Activated CD4-positive, alpha-beta T cell treated with anti-CD3 and anti-CD28 coated beads, Interleukin-2, amount 10 ng/mL, durations not matched to agents 24 days and 14 days (primary cell): ENCODE results near the gene RMI2. TPM values are rescaled to one million over a fixed set of nuclear protein-coding genes. Genes with fewer than 3 reads are reported as not detected.

Experiments
- DNase-seq: peaks from one replicate; pipeline ENCODE4 v3.0.0; 2022
- H3K27ac Mint-ChIP-seq: one replicate; pipeline ENCODE4 v1.8.0; 2022; ENCODE audit warnings: mild to moderate bottlenecking, mixed read lengths
- H3K27me3 Mint-ChIP-seq: one replicate; pipeline ENCODE4 v1.8.0; 2022; ENCODE audit warnings: mixed read lengths
- H3K36me3 Mint-ChIP-seq: one replicate; pipeline ENCODE4 v1.8.0; 2022; ENCODE audit warnings: low read depth, mild to moderate bottlenecking, mixed read lengths
- H3K4me1 Mint-ChIP-seq: one replicate; pipeline ENCODE4 v1.8.0; 2021; ENCODE audit warnings: mixed read lengths
- H3K4me3 Mint-ChIP-seq: one replicate; pipeline ENCODE4 v1.8.0; 2022; ENCODE audit warnings: mild to moderate bottlenecking, moderate library complexity, mixed read lengths
- H3K9me3 Mint-ChIP-seq: one replicate; pipeline ENCODE4 v1.8.0; 2021; ENCODE audit warnings: mixed read lengths
- intact Hi-C: fragments of 100-400 bp; cut with micrococcal nuclease; formaldehyde crosslinking; loops from one replicate; pipeline ENCODE4 v1.15.1; 2023
- total RNA-seq: library from RNA; stranded (reverse); gene quantifications from 2 replicates; pipeline ENCODE4 v1.2.3, GENCODE V29; 2022

The RMI2 gene
- total RNA-seq, 1 donor from 2014 or later, result 63.8 TPM

DNA sequence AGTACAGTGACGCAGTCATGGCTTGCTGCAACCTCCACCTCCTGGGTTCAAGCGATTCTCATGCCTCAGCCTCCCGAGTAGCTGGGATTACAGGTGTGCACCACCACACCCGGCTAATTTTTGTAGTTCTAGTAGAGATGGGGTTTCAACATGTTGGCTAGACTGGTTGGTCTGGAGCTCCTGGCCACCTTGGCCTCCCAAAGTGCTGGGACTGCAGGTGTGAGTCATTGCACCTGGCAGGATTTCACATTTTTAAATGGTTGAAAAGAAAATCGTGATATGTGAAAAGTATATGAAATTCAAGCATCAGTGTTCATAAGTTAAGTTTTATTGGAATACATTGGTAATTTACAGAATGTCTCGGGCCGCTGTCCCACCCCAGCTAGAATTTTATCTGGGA lies 2.6 kb downstream of the RMI2 start:
- intact Hi-C loops, result no loop called here
- H3K9me3 Mint-ChIP-seq, result no peaks in the 10 kb centered on the region
- H3K27me3 Mint-ChIP-seq, result no peaks in the 10 kb centered on the region
- peaks cover 47% of the 10 kb centered on the region for H3K4me1 Mint-ChIP-seq
- no peak overlapping the region for H3K27ac Mint-ChIP-seq
- no peak overlapping the region for H3K4me3 Mint-ChIP-seq
- peaks cover 35% of the 10 kb centered on the region for H3K36me3 Mint-ChIP-seq
- DNase-seq, result no peak

DNA sequence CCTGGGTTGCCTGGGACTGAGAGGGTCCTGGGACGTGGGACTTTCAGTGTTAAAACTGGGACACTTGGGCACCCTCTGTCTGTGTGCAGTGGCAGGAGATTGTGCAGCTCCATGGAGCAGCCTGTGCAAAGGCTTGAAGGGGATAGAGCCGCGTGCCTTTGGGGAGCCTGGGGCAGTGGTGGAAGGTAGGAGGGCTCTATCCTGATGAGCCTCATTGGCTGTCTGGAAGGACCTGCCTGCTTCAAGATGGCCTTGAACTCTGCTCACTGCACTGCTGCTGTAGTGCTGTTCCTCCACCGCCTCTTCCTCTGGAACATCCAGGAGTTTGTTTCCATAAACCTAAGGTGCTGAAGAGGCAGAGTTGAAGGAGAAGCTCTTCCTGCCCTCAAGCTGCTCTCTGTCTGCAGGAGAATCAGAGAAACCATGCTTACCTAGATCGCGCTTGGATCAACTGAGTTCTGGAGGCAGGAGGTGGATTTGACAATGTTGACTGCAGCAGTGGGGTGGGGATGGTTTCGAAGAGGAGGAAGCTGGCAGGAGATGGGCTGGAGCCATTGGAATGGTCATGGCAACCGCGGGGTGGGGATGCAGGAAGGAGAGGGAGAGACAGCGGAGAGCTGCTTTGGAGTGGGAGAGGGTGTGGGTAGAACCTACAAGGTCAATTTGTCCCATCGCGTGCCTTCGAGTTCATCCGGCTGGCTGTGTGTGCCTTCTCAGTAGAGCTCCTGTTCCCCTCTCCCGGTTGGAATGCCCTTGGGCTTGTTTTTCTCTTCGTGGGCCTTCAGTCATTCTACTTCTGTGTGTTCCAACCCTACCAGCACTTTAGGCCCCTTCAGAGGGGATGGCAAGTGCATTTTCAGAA lies 3.7 kb downstream of the RMI2 start:
- no peak for DNase-seq
- Mint-ChIP-seq H3K4me1 (peaks cover 53% of the 10 kb centered on the region), H3K36me3 (peaks cover 45% of the 10 kb centered on the region), H3K27me3 (no peaks in the 10 kb centered on the region), H3K9me3 (no peaks in the 10 kb centered on the region), H3K4me3 (no peak overlapping the region), H3K27ac (peak overlapping the region; percentile 39)
- intact Hi-C loops, result no loop called here

DNA sequence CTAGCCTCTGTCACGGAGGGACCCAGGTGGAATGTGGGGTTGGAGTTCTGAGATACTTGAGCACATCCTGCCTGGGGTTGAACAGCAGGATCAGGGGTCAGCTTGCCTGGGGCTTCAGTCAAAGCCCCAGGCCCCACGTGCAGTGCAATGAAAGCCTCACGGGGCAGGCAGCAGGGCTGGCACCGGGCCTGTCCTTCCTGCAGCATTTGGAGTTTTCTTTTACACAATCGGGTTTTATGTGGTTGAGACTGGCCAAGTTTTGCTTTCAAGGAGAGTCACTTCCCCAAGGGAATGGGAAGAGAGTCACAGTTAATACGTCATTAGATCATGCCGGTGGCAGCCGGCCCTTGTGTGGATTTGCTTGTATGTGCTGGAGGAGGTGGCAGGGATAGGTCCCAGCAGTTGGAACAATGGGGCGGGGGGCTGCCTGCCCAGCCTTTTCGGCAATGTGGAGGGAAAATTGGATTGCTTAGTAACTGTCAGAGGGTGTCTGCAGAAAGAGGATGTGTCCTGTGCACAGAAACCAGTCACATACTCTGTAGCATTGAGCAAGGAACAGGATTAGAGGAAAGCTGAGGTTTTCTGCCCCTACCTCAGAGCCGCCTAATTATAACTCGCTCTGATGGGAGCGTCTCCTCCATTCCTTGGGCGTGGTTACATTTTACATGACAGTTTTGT lies 4.5 kb downstream of the RMI2 start:
- intact Hi-C loops, result no loop called here
- Mint-ChIP-seq H3K27ac (no peak overlapping the region), H3K9me3 (no peaks in the 10 kb centered on the region), H3K27me3 (no peaks in the 10 kb centered on the region), H3K36me3 (peaks cover 49% of the 10 kb centered on the region), H3K4me3 (no peak overlapping the region), H3K4me1 (peaks cover 59% of the 10 kb centered on the region)
- DNase-seq, result no peak

DNA sequence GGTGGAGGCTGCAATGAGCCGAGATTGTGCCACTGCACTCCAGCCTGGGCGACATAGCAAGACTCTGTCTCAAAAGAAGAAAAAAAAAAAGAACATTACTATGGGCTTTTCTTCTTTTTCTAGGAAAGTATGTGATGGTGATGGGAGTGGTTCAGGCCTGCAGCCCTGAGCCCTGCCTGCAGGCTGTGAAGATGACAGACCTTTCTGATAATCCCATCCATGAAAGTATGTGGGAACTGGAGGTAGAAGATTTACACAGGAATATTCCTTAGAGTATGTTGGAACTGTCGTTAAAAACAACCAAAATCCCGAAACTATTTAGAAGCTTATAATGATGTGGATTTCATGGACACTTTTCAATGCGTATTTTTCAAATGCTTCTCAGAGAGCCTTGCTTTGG lies 5.3 kb downstream of the RMI2 start:
- intact Hi-C loops, result no loop called here
- no peaks in the 10 kb centered on the region for H3K27me3 Mint-ChIP-seq
- DNase-seq, result no peak
- no peak overlapping the region for H3K4me3 Mint-ChIP-seq
- no peak overlapping the region for H3K27ac Mint-ChIP-seq
- peaks cover 64% of the 10 kb centered on the region for H3K4me1 Mint-ChIP-seq
- no peaks in the 10 kb centered on the region for H3K9me3 Mint-ChIP-seq
- peaks cover 49% of the 10 kb centered on the region for H3K36me3 Mint-ChIP-seq

DNA sequence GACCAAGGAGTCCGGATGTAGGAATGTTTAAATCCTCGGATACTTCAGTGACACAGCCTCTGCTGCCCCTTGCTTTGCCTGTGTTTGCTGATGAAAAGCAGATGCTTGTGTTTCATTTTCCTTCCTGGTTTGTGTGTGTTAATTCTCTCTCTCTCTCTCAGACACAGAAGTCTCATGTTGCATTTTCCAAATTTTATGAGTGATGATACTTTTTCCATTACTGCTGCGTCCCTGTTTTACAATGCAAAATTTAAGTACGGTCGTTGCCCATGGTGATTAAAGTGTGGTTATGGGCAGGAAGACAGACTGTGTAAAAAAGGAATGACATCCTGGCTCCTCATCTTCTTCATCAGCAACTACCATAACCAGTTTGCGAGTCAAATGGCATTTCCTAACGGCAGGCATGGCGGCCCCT lies 5.7 kb downstream of the RMI2 start:
- Mint-ChIP-seq H3K27me3 (no peaks in the 10 kb centered on the region), H3K9me3 (no peaks in the 10 kb centered on the region), H3K36me3 (peaks cover 50% of the 10 kb centered on the region), H3K4me3 (no peak overlapping the region), H3K27ac (no peak overlapping the region), H3K4me1 (peaks cover 68% of the 10 kb centered on the region)
- DNase-seq, result no peak
- intact Hi-C loops, result no loop called here

DNA sequence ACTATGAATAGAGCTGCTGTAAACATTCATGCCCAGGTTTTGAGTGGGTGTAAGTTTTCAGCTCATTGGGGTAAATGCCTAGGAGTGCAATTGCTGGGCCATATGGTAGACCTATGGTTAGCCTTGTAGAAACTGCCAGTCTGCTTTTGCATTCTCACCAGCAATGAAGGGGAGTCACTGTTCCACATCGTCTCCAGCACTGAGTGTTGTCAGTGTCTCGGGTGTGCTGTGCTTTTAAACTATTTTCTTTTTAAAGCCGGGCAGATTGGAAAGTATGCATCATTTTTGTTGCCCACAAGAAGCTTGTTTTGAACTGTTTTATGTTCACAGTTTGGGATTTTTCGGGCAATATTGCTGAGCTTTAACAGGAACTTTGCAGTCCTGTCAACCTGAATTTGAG lies 7.9 kb downstream of the RMI2 start:
- intact Hi-C loops, result no loop called here
- Mint-ChIP-seq H3K27ac (peak overlapping the region; percentile 88), H3K9me3 (no peaks in the 10 kb centered on the region), H3K36me3 (peaks cover 46% of the 10 kb centered on the region), H3K4me3 (peak overlapping the region; percentile 72), H3K4me1 (peaks cover 70% of the 10 kb centered on the region), H3K27me3 (peaks cover 3% of the 10 kb centered on the region)
- DNase-seq, result no peak

DNA sequence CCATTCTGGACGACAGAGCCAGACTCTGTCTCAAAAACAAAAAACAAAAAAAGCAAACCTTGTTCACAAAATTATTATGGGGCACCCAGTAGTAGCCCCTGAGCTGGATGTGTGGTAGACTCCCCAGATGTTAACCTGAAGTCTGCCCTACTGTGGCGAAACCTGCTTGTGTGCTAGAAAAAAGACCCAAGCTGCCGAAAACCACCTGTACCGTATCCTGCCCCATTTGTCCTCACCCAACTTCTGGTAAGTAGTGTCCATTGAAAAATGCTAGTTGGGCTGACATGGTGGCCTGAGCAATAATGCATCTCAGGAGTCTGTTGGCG lies 9.1 kb downstream of the RMI2 start:
- intact Hi-C loops, result loop anchor here (1.0 to 2.0 kb wide), 5 partner anchors 9 to 390 kb away; partner anchors contain the start of genes RMI2 and SOCS1
- DNase-seq, result no peak
- Mint-ChIP-seq H3K4me3 (peak overlapping the region; percentile 72), H3K27me3 (peaks cover 5% of the 10 kb centered on the region), H3K9me3 (no peaks in the 10 kb centered on the region), H3K27ac (peak overlapping the region; percentile 88), H3K4me1 (peaks cover 63% of the 10 kb centered on the region), H3K36me3 (peaks cover 41% of the 10 kb centered on the region)

DNA sequence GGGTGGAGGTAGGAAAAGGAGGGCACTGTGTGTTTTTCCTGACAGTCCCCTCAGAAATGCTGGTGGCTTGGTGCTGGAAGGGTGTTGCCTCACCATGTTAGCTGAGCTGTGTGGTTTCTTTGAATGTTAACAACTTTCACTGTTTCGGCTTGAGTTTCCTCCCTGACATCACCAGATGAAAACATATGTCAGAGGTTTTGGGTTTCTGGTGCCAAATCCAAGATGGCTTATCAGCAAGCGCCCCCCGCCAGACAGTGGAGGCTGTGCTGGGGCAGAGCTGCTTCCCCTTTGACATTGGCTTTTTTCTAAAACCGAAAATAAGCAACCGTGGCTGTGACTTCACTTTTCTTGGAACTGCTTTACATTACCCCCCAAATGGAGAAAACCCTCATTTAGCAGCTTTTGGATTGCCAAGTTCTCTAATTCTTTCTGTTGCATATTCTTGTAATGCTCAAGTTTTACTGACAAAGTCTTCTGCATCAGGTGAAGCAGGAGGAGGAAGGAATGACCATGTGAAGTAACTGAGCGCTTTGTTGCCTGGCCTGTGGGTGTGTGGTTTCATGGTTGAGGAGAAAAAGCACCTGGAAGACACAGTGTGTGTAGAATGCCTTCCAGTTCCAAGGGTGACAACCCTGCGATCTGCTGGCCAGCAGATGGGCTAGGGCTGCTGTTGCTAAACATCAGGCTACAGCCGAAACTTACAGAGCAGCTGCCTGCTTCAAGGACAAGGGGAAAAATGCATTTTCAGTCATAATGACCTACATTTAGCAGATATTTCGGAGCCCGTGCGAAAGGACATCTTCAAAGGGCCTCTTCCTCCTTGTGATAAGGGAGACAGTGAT lies 9.7 kb downstream of the RMI2 start:
- Mint-ChIP-seq H3K4me1 (peaks cover 60% of the 10 kb centered on the region), H3K36me3 (peaks cover 37% of the 10 kb centered on the region), H3K27me3 (peaks cover 5% of the 10 kb centered on the region), H3K27ac (peak overlapping the region; percentile 88), H3K4me3 (peak overlapping the region; percentile 72), H3K9me3 (no peaks in the 10 kb centered on the region)
- DNase-seq, result peak; percentile 94
- intact Hi-C loops, result loop anchor here (1.0 to 5.0 kb wide), 7 partner anchors 8 to 390 kb away; partner anchors contain the start of genes RMI2 and SOCS1

DNA sequence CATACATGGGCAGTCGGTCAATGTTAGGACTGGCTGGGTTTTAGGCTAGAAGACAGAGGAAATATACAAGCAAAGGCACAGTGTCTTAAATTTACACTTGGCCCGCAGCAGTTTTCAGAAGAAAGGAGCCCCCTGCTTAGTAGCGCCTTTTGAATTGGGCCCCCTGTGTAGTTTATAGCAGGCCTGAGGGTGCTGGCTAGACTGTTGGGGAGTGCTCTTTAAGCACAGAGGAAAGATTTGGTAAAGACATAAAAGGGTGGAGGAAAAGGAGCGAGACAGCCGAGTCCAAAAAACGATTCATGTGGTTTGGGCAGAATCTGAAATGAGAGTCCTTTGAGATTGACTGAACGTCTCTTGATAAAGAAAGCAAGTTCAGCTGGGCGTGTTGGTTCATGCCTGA lies 10.6 kb downstream of the RMI2 start:
- intact Hi-C loops, result loop anchor here (1.0 to 5.0 kb wide), 6 partner anchors 7 to 391 kb away; partner anchors contain the start of gene SOCS1
- H3K27ac Mint-ChIP-seq, result peak overlapping the region; percentile 88
- peaks cover 11% of the 10 kb centered on the region for H3K27me3 Mint-ChIP-seq
- H3K4me3 Mint-ChIP-seq, result peak overlapping the region; percentile 72
- H3K9me3 Mint-ChIP-seq, result no peaks in the 10 kb centered on the region
- H3K36me3 Mint-ChIP-seq, result peaks cover 33% of the 10 kb centered on the region
- peak; percentile 71 for DNase-seq
- H3K4me1 Mint-ChIP-seq, result peaks cover 60% of the 10 kb centered on the region

DNA sequence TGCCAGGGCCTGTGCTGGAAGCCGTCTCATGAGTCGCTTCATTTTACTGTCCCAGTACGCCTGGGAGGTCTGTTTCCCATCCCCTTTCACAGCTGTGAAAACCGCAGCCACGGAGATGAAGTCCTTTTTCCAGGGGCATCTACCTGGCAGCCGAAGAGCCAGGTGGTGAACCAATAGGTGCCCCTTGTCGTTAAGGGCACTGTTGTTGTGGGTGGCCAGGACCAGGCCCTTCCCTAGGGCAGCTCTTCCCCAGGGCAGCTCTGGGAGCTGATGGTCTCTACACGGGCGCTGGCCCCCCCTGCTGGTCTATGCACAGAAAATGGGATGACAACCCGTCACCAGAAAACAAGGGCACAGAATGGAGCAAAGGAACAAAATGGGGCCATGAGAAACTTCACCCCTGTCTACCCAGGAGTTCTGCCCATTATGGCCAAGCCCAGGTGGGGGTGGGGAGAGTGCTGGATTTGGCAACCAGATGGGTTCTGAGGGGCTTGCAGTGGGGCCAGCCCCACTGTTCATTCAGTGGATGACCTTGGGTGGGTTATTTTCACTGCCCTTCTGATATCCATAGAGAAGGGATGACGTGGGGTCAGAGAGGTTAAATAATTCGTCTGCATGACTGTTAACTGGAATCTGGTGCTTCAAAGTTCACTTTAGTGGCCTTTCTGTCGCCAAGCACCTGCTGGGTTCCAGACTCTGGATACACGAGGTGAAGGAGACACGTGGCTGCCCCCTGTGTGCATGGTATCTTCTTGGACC lies 11.5 kb downstream of the RMI2 start:
- Mint-ChIP-seq H3K27me3 (peaks cover 13% of the 10 kb centered on the region), H3K4me3 (peak overlapping the region; percentile 37), H3K27ac (peak overlapping the region; percentile 20), H3K4me1 (peaks cover 63% of the 10 kb centered on the region), H3K36me3 (peaks cover 25% of the 10 kb centered on the region), H3K9me3 (no peaks in the 10 kb centered on the region)
- intact Hi-C loops, result loop anchor here (1.0 to 5.0 kb wide), 2 partner anchors 93 to 254 kb away; no protein-coding TSS in a partner anchor
- DNase-seq, result peak; percentile 85

DNA sequence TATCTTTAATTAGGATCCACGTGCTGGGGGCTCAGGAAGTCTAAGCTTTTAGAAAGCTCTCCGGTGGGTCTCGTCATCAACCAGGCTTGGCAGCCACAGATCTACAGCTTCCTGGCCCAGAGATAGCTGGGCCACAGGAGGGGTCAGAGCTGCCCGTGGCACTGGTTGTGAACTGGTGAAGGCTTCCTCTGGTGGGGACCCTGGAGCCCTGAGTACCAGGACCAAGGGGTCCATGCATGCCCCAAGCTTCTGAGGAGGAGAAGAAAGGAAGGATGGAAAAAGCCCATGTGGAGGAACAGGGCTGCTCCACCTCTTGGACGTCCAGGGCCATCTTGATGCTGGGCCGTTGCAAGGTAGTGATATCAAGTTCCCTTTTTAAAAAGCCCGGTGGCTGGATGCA lies 13.3 kb downstream of the RMI2 start:
- Mint-ChIP-seq H3K4me1 (peaks cover 73% of the 10 kb centered on the region), H3K9me3 (no peaks in the 10 kb centered on the region), H3K27ac (no peak overlapping the region), H3K4me3 (no peak overlapping the region), H3K27me3 (peaks cover 13% of the 10 kb centered on the region), H3K36me3 (peaks cover 17% of the 10 kb centered on the region)
- intact Hi-C loops, result loop anchor here (5.0 kb wide), 1 partner anchor 256 kb away; no protein-coding TSS in a partner anchor
- DNase-seq, result no peak

DNA sequence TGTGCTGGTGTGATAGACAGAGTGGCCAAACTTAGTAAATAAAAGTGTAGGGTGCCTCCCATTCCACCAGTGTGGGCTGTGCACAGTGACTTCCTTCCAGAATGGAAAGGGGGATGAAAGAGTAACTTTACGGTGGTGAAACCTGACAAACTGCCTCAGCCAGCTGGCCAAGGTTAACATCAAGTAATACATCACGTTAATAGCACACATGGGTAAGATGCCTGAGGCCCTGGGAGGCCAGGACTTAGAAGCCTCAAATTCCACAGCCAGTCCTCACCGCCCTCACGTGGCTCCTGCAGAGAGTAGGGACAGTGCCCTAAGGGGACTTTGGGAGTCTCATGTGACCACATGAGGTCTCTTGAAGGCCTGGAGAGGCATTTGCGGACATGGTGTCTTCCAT lies 14.1 kb downstream of the RMI2 start:
- Mint-ChIP-seq H3K9me3 (no peaks in the 10 kb centered on the region), H3K27ac (no peak overlapping the region), H3K4me3 (no peak overlapping the region), H3K27me3 (peaks cover 13% of the 10 kb centered on the region), H3K36me3 (peaks cover 12% of the 10 kb centered on the region), H3K4me1 (peaks cover 65% of the 10 kb centered on the region)
- no peak for DNase-seq
- intact Hi-C loops, result loop anchor here (5.0 kb wide), 1 partner anchor 257 kb away; no protein-coding TSS in a partner anchor
